ENCODE data around the gene CLMN. TPM values are rescaled to one million over a fixed set of nuclear protein-coding genes. Genes with fewer than 3 reads are reported as not detected.

Gene CLMN
- total RNA-seq, 1 donor from 2014 or later: 19.6 TPM

DNA sequence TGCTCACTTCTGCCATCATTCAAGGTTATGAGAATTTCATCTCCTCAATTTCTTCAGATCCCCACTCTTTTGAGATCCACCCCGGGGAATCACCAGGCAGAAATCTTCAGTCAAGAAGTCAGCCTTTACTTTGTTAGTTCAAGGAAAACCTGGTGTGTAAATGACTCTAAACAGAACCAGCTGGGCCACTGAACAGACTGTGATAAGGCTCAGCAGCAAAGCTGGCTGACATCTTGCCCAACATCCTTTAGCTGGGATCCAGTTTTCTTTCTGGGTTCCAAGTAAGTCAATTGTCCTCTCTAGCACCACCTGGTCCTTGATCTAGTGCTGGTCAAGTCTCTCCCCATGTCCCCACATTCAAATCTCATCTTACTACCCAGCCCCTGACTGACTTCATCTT lies 11.6 kb downstream of the CLMN start:
- intact Hi-C loops (cut with DNase I): loop anchor here (10.0 kb wide), 1 partner anchor 97 kb away; no protein-coding TSS in a partner anchor
- TF ChIP-seq, protein P1, sequence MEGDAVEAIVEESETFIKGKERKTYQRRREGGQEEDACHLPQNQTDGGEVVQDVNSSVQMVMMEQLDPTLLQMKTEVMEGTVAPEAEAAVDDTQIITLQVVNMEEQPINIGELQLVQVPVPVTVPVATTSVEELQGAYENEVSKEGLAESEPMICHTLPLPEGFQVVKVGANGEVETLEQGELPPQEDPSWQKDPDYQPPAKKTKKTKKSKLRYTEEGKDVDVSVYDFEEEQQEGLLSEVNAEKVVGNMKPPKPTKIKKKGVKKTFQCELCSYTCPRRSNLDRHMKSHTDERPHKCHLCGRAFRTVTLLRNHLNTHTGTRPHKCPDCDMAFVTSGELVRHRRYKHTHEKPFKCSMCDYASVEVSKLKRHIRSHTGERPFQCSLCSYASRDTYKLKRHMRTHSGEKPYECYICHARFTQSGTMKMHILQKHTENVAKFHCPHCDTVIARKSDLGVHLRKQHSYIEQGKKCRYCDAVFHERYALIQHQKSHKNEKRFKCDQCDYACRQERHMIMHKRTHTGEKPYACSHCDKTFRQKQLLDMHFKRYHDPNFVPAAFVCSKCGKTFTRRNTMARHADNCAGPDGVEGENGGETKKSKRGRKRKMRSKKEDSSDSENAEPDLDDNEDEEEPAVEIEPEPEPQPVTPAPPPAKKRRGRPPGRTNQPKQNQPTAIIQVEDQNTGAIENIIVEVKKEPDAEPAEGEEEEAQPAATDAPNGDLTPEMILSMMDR (IDR thresholded peaks at IDR 0.05): no peak
- TF ChIP-seq POLR2AphosphoS5 (IDR thresholded peaks at IDR 0.05; ENCODE audit: insufficient read depth in 1 of 2, low read depth in 1 of 2) (no peak), POLR2A (IDR thresholded peaks at IDR 0.05) (no peak)
- no peak overlapping the region for H3K27ac ChIP-seq

DNA sequence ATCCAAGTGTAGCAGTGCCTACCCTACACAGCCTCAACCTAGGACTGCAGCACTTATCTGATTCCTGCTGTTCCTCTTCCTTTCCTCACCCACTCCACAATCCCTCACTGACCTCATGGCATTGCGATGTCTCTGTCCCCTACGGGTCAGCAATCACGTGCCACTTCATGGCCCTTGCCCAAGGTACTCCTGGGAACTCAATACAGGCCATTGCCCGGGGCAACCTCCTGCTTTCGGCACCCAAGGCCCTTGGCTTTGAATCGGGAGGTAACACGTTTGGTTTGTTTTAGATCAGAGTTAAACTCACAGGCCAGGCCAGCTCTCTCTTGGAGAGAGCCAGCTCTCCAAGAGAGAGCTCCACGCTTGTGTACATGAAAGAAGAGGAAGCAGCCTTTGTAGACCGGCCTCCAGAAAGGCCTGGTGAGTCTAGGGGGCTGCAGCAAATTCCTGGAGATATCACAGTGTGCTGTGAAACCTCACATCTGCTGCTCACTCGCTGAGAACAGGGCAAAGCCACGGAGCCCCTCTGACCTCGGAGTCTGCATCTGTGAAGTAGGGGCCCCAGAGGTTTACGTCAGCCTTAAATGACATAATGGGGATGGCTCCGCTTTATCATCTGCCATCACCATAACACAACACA lies 12.2 kb downstream of the CLMN start:
- H3K4me1 ChIP-seq: peaks cover 10% of the 10 kb centered on the region
- no peak for TF ChIP-seq POLR2A (IDR thresholded peaks at IDR 0.05)
- TF ChIP-seq, protein P1 (IDR thresholded peaks at IDR 0.05): no peak
- TF ChIP-seq POLR2AphosphoS5 (IDR thresholded peaks at IDR 0.05; ENCODE audit: insufficient read depth in 1 of 2, low read depth in 1 of 2): no peak
- no peaks in the 10 kb centered on the region for H3K27me3 ChIP-seq
- H3K27ac ChIP-seq: no peak overlapping the region
- DNase-seq (ENCODE audit: extremely low spot score in 2 of 2): no peak
- intact Hi-C loops (cut with DNase I): loop anchor here (10.0 kb wide), 1 partner anchor 97 kb away; no protein-coding TSS in a partner anchor
- no peaks in the 10 kb centered on the region for H3K9me3 ChIP-seq
- H3K4me3 ChIP-seq: no peak overlapping the region
- H3K36me3 ChIP-seq: no peaks in the 10 kb centered on the region

More for the DNA sequence above, 11.6 kb downstream of the CLMN start:
- H3K4me3 ChIP-seq: no peak overlapping the region
- H3K9me3 ChIP-seq: no peaks in the 10 kb centered on the region
- no peaks in the 10 kb centered on the region for H3K27me3 ChIP-seq
- H3K36me3 ChIP-seq: no peaks in the 10 kb centered on the region
- peaks cover 15% of the 10 kb centered on the region for H3K4me1 ChIP-seq
- DNase-seq (ENCODE audit: extremely low spot score in 2 of 2): no peak

DNA sequence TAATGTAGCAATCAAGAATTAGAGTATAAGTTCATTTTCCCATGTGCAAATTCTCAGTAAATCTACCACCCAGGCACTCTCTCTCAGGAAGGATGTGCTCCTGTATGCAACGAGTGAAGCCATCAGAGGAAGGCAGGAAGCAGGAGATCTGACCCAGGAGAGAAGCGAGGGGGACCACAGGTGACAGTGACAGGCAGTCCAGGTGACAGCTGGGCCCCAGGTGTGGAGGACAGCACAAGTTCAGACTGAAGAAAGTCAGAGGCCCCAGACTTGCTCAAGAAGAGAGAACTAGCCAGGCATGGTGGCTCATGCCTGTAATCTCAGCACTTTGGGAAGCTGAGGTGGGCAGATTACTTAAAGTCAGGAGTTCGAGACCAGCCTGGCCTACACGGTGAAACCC lies 13.8 kb downstream of the CLMN start:
- no peak overlapping the region for H3K4me3 ChIP-seq
- intact Hi-C loops (cut with DNase I): loop anchor here (10.0 kb wide), 1 partner anchor 99 kb away; no protein-coding TSS in a partner anchor
- H3K36me3 ChIP-seq: no peaks in the 10 kb centered on the region
- DNase-seq (ENCODE audit: extremely low spot score in 2 of 2): no peak
- TF ChIP-seq POLR2AphosphoS5 (IDR thresholded peaks at IDR 0.05; ENCODE audit: insufficient read depth in 1 of 2, low read depth in 1 of 2) (no peak), POLR2A (IDR thresholded peaks at IDR 0.05) (no peak)
- TF ChIP-seq, protein P1 (IDR thresholded peaks at IDR 0.05): no peak
- H3K27ac ChIP-seq: no peak overlapping the region
- H3K9me3 ChIP-seq: no peaks in the 10 kb centered on the region
- peaks cover 15% of the 10 kb centered on the region for H3K4me1 ChIP-seq
- H3K27me3 ChIP-seq: no peaks in the 10 kb centered on the region

DNA sequence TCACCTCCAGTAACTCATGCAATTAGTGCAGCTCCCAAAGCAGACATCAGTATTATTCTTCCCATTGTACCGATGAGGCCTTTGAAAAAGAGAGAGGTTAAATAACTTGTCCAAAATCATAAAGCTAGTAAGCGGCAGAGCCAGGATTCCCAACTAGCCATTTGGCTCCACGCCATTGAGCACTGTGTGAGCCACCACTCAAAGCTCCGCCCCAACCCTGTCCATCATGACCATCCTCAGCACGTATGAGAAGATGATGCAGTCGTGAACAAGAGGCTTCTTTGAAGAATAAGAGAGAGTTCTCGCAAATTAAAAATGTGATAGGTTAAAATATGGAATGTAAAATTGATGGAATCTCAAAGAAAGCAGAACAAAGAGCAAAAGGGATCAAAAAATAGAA lies 14.6 kb downstream of the CLMN start:
- Histone ChIP-seq H3K4me1 (peaks cover 15% of the 10 kb centered on the region), H3K9me3 (no peaks in the 10 kb centered on the region), H3K4me3 (no peak overlapping the region), H3K27ac (no peak overlapping the region), H3K27me3 (no peaks in the 10 kb centered on the region), H3K36me3 (no peaks in the 10 kb centered on the region)
- intact Hi-C loops (cut with DNase I): loop anchor here (10.0 kb wide), 1 partner anchor 100 kb away; no protein-coding TSS in a partner anchor
- TF ChIP-seq, protein P1 (IDR thresholded peaks at IDR 0.05): no peak
- no peak for DNase-seq (ENCODE audit: extremely low spot score in 2 of 2)

DNA sequence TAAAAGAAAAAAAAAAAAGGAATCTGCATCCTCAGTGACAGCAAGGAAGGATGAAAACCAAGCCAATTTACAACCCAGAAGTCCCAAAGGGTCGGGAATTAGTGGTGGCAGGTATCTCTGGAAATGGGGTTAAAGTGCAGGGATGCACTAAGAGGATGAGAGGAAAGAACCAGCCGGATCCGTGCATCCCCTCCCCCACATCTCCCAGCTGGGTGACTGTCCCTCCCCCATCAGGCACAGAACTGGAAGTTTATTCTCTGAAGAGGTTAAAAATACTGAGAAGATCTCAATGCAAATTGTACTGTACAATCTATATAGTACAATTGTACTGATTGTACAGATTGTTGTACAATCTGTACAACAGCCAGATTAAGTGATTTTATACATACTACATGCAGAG lies 15.4 kb downstream of the CLMN start:
- TF ChIP-seq, protein P1 (IDR thresholded peaks at IDR 0.05): no peak
- no peak for TF ChIP-seq POLR2A (IDR thresholded peaks at IDR 0.05)
- no peak for TF ChIP-seq POLR2AphosphoS5 (IDR thresholded peaks at IDR 0.05; ENCODE audit: insufficient read depth in 1 of 2, low read depth in 1 of 2)
- intact Hi-C loops (cut with DNase I): loop anchor here (10.0 kb wide), 1 partner anchor 100 kb away; no protein-coding TSS in a partner anchor
- Histone ChIP-seq H3K27me3 (no peaks in the 10 kb centered on the region), H3K4me3 (no peak overlapping the region), H3K4me1 (peaks cover 15% of the 10 kb centered on the region), H3K9me3 (no peaks in the 10 kb centered on the region), H3K36me3 (no peaks in the 10 kb centered on the region), H3K27ac (no peak overlapping the region)
- DNase-seq (ENCODE audit: extremely low spot score in 2 of 2): no peak

Data from vagina (tissue), 2 donors.